Cerebellar cortex (tissue), 1 donor: ENCODE measurements around the gene GALNS.

Experiments
- DNase-seq: peaks from one replicate; pipeline ENCODE4 v3.0.0-alpha.2; 2015; ENCODE audit warnings: low spot score

GALNS gene

DNA sequence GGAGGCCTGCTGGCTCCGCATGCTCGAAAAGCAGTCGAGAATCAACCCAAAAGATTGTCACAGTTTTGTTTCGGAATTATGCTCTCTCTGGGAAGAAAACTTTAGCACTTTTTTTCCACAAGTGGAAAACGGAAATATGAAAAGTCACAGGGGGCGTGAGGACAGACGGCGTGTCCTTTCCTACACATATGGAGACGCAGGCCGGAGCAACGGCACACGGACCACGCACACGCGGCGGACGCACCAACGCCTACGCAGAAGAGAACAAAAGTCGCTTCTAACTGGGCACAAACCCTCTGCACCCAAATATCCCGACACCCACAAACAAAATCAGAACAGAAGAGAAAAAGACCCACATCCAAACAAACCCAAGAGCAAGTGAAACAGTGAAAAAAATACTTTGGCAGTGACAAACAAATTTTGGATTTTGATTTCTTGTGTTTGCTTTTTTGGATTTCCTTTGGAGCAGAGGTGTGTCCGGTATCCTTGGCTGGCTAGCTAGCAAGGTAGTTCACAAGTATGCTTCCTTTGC, 19.0 kb upstream of the GALNS start:
- no peak for DNase-seq

DNA sequence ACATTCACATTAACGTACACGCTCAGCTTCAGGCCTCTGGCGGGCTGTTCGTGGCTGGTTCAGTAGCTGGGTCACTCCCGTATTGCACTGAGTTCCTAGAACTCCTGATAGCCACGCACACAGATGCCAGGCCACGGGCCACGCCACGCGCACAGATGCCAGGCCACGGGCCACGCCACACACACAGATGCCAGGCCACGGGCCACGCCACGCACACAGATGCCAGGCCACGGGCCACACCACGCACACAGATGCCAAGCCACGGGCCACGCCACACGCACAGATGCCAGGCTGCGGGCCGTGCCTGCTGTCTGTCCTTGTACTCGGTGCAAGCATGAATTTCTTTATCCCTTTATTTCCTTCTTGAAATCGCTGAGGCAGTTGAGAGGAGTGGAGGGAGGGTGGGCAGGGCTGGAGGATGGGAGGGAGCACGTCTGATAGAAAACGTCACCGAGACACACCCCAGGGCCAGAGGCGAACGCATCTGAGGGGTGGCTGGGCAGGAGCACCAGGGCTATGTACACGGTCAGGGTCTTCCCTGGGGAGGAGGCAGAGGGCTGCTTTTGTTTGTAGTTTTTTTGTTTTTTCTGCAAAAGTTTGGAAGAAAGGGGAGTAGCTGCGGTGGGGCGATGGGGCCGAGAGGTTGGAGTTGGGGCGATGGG, 18.3 kb upstream of the GALNS start:
- no peak for DNase-seq

DNA sequence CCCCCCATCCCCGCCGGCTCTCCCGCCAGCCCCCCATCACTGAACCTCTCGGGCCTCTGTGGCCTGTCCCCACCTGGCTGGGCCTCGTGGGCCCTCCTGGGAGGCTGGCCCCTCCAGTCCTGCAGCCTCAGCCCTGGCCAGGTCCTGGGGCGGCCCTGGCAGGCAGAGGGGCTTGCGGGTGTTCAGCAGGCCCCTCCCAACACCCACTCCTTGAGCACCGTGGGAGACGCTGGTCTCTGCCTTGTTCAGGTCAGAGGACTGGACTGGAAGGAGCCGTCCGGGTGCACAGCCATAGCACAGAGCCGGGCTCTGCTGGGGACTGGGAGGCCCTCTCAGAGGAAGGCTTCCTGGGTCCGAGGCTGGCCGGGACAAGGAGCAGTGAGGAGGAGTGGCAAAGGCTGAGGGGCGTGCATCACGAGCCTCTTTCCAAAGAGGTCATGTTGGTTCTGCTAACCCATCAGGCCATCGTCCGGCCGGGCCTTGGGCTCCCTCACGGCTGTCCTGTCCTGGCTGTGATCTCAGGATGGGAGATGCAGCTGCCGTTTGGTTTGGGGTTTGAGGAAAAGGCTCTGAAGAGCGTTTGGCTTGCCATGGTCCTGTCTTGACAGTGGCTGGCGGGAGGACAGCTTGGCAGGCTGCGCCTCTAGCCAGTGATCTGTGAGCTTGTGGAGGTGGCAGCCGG, 16.0 kb upstream of the GALNS start:
- peak; percentile 47 for DNase-seq

DNA sequence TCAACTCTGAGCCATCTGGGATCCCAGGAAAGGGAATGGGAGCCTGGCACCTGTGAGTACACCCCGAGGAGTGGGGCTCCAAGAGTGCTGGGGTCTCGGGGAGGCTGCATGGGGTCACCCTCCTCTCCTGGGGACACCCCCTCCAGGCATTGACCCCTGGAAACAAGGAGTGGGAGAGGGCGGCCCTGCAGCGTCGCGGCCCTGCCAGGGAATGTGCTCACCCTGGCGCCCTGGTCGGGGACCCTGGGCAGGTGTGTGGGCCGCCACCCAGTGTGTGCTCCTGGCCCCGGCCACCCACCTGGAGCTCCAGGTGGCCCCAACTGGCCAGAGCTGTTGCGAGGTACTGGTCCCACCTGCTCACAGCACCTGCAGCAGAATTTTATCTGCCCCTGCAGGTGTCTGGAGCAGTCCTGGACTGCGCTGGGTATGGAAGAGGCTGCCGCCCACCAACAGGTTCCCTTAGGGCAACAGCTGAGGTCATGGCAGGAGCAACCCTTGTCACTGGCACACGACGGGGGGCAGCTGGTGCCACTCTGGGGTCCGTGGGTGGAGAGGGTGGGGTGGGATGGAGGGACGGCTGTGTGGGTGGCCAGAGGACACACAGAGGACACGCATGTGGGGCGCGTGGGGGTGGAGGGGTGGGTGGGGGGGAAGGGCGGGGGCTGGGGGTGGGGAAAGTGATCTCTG, 15.1 kb upstream of the GALNS start:
- DNase-seq, result no peak

DNA sequence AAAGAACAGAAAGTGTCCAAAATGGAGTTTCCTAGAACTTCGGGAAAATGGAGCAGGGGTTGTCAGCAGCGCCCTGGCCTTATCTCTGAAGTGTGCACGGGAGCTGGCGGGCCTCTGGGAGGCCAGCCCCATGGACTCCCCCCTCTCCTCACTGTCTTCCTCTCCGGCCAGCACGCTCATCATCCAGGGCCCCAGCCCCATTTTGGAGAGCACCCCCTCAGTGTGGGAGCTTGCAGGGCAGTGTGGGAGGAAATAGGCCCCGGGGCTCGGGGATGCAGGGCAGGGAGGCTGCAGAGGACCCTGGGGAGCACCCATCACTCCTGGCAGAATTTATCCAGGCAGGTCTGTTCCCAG, 14.6 kb upstream of the GALNS start:
- no peak for DNase-seq

DNA sequence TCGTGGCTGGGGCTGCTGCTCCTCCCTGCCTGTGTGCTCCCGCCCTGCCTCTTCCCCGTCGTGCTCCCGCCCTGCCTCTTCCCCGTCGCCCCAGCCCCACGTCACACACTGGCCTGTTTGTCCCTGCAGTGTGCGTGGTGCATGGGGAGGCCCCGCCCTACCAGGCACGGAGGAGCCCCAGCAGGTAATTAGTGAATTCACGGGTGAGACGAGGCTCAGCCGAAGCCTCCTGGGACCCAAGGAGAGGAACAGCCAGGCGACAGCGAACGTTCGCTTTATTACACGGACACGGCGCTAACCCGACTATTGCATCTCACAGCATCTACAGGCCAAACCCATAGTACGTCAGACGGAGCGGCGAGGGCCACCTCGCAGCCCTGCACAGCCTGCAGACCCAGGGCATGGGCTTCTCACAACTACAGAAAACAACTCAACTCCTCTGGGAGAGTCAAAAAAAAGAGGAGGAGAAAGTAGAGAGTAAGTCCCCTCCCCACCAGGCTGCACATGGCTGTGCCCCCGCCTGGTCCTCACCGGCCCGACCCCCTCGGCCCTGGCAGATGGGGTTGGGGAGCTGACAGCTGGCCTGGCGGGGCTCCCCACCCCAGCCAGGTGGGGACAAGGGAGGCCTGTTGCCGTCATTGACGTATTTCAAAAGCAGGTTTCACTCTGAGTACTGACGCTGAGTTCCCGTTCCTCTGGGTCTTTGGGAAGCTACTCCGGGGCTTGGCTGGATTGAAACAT, 14.0 kb upstream of the GALNS start:
- DNase-seq, result no peak

DNA sequence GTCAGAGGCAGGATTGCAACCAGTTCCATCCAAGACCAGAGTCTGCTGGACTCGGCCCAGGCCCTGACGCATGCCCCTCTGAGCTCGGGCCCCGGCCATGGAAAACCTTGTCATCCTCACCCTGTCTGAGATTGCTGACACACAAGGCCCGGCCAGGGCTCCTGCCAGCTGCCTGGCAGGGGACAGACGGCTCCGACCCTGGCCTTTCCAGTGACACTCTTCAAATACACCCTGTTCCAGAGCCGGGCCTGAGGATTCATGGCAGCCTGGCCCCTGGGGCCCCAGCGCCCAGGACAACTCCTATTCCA, 12.9 kb upstream of the GALNS start:
- DNase-seq, result peak; percentile 52

DNA sequence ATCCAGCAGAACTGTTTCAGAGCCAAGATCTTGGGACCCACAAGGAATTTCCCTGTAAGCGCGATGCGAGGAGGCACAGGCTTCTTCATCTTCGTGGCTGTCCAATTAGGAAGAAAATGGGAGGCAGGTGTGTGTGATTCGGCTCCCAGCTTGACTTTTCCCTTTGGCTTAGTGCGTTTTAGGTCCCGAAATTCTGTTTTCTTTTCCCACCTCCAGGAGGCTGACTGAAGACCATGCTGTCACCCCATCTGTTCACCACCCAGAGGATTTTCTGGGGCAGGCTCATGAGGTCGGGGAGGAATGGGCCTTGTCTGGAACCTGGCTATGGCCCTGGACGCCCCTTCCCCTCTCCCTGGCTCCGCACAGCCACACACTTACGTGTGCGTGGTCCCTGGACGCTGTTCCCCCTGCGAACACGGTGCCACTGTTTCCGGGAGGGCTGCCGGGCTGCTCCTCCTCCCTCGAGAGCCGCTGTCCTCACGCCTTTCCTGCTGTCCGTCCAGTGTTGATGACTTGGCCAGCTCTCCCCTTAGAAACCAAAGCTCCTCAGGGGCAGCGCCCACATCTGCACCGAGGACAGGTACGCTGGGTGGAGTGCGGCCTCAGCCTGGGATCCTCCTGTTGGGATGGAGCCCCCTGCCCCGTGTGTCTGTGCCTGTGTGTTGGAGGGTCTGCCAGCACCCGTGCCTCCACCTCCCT, 12.4 kb upstream of the GALNS start:
- DNase-seq, result peak; percentile 85

DNA sequence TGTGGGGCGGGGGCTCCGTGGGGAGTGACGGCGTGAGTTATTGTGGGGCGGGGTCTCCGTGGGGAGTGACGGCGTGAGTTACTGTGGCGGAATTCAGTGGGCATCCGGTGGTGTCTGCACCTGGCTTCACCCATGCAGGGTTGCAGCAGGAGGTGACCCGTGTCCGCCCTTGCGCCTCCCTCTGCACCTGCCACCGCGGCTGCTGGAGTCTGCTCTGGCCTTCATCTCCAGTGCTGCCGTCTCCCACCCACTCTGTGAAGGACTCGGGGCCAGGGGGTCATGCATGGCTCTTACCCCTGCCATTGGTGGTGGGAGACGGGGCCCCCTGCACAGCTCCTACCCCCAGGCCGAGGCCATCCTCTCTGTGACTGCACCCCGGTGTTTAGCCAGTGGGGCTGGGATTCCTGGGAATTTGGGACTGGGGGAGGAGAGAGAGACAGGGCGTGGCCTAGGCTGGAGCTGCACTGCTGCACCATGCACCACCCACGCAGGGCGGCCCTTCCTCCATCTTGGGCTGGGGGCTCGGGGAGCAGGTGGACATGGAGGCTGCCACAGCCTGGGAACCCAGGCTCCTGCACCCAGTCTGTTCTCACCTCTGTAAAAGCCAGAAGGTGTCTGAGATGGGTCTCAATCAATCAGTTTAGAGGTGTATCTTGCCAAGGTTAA, 11.0 kb upstream of the GALNS start:
- DNase-seq, result no peak

DNA sequence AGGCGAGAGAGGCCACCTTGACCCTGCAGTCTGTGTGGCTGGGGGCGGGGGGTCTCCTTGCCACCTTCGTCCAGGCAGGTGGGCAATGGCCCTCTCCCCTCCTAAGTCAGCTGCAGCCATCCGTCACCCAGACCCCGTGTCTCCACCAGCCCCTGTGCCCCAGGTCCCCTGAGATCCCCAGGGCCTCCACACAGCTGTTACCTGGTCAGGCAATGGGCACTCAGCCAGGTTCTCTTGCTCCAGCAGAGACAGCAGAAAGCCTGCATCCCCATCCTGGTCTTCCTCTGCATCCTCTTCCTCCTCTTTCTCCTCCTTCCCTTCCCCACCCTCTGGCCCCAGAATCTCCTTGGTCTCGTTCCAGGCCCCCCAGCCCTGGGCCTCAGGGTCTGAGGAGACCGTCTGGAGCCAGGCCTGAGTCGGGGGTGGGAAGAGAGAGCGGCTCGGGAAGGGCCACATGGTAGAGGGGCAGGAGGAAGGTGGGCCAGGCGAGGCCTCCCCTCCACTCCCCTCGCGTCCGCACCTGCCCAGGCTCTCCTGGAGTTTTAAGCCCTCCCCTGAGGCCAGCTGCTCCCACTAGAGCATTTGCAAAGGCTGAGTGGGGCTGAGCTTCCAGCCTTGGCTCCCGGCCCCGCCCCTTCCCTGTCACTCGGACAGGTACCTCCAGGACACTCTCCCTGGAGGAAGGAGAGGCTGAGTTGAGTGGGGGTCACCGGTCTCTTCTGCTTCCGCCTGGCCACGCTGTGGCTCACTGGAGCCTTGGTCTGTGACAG, 9.6 kb upstream of the GALNS start, which contains the start of gene PABPN1L:
Gene PABPN1L, minus strand, starts transcription at position 510 of the 770 bp plus-strand sequence. Its CDS starts 54 bp downstream, at position 456.
- no peak for DNase-seq

DNA sequence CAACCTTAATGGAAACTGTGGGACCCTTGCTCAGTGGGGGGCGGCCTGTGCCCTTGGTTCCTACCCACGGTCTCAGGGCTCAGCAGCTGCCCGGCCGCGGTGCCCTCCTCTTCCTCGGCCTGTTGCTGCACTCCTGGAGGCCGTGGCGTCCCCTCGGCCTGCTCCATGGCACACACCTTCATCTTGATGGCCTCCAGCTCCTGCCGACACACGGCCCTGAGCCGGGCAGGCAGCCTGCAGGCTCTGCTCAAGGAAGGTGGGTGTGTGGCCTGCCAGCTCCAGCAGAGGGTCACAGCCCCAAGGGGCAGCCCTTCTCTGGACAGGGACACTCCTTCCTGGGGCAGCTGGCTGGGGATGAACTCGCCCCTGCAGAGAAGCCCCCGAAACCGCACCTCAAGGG, 9.0 kb upstream of the GALNS start:
- DNase-seq, result no peak

DNA sequence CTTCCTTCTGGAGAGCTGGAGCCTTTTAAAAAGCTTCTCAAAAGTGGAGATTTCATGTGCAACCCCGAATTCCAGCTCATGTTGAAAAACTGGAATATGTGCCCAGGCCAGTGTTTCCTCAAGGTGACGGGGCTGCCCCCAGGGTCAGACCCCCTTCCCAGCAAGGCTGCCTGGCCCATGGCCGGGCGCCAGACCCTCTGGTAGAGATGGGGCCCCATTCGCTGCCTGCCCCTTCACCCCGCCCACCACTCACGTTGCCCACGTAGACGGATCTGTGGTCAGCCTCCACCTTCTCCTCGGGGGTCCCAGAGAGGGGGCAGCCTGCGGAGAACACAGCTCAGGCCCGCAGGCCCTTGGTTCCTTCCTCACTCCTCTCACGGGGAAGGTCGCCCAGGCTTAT, 8.6 kb upstream of the GALNS start:
- DNase-seq, result no peak

DNA sequence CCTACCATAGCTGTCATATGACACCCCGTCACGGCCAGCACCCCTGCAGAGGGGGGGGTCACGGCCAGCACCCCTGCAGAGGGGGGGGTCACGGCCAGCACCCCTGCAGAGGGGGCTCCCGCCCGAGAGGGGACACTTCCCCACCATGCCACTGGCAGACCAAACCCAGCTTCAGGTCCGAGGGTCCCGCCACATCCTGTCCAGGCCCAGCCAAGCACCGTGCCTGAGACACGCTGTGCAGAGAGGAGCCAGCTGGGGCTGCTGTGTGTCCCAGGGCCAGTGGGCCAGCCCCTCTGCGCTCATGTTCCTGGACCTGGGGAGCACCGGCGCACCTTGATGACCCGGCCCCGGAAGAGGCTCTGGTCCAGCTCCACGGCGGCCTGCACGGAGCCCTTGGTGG, 7.8 kb upstream of the GALNS start:
- no peak for DNase-seq

DNA sequence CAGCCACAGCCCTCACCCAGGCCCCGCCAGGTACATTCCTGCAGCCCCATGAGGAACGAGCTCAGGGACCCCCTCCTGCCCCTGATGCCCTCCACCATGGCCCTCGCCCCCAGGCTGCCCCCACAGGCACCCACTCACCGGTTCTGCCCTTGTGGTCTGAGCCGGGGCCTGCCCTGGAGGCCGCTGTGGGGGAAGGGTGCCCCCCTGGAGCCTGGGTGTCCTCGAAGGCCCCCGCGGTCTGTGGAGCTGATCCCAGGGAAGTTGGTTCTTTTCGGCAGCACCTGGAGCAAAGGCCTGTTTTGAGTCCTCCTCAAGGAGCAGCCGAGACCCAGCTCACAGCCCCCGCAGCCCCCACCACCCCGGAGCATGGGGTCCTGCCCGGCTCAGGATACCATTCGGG, 7.4 kb upstream of the GALNS start:
- no peak for DNase-seq

DNA sequence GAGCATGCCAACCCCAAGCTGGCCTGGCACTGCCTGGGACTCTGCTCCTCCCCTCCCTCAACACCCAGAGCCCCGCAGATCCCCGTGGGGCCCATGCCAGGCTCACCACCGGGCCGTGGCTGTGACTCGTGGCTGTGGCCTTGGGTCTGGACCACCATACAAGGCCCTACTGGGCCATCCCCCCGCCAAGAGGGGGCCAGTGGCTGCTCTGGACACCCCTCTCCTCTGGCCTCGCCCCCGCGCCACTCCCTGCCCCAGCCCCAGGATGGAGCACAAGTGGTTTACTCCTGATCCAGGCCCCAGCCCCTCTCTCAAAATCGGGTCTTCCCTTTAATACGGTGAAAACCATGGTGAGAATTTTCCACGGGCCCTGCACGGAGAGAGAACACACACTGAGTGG, 6.7 kb upstream of the GALNS start:
- DNase-seq, result no peak

DNA sequence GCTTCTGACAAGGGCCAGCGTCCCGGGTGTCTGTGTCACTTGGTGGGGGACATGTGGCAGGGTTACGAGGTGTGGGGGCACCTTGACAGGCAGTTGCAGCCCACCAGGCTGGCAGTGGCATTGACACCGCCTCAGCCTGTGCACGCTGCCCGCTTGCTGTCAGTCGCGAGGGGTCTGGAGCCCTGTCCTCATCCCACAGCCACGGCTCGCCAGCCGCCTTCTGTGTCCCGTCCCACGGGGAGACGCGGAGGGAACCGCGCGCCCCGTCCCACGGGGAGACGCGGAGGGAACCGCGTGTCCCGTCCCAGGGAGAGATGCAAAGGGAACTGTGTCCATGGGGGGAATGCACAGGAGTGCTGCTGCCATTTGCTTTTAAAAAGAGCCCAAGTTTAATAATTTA, 6.2 kb upstream of the GALNS start:
- DNase-seq, result no peak

DNA sequence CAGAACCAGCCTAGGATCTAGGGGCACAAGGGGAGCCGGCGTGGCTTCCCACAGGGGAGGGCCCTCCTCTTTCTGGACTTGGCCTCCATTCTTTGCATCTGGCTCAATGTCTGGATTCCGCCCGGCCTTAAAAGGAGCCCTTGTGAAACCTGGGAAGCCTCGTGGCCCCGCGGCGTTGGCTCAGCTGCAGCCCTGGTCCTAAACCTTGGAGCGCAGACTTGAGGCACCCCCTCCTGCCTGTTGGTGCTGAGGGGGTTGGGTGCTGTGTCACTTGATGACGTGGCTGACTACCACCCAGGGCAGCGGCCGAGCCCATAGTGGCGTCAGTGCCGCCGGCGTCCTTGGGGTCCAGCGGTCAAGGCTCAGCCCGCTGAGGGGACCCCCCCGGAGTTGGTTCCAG, 4.6 kb upstream of the GALNS start:
- DNase-seq, result no peak

DNA sequence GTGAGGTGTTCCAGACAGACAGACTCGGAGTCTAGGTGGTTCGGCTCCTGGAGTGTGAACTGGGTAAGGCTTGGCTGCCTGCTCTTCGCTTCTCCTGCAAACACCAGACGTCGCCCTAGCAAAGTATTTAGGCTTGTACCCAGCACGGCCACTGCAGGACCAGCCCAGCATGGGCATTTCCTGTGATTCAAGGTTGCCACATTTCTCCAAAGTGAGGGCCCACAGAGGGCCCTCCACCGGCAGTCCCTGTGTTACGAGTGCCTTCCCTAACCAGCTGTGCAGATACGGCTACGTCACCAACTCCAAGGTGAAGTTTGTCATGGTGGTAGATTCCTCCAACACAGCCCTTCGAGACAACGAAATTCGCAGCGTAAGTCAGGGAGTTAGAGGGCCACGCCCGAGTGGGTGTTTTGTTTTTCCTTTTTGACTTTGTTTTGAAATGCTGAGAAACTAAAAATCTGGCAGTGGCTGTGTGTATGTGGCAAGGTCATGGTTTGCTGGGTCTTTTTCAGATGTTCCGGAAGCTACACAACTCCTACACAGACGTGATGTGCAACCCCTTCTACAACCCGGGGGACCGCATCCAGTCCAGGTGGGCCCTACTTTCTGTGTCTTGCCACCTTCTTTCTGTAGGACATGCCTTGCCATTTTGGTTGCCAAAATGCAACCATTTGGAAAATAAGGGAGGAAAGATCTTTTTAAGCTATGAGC, 2.8 kb upstream of the GALNS start:
- DNase-seq, result no peak

DNA sequence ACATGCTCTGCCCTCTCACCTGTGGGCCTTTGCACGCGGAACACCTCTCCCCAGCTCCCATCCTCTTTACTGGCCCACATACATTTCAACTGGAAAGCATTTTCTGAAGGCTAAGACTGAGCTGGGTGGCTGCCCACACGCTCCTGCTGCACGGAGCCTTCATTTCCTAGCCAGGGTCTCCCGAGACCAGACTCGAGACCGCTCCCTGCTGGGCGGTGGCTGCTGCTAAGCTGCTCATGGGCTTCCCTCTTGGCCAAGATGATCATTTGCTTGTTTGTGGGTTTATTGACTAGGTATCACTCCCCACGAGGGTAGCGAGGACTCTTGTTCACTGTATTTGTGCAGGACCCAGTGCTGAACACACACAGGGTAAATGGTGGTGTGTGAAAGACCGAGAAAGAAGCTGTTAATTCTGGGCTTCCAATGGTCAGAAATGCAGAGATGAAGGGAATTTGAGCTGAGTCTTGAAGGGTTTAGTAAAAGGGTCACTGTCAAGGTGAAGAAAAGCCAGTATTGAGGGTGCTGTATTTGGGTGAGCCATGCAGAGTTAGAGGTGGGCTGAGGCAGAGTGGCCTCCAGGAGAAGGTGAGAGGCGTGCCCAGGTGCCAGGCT, 1.1 kb upstream of the GALNS start:
- peak; percentile 70 for DNase-seq
